WTC11 (cell line): ENCODE measurements around the gene CPEB1. TPM values are rescaled to one million over a fixed set of nuclear protein-coding genes. Genes with fewer than 3 reads are reported as not detected.

Experiments
- ATAC-seq: fragments of 200-7000 bp; cut with Tn5 transposase; 2 replicates; pipeline ENCODE4 v1.10.0; 2021; ENCODE audit warnings: mild to moderate bottlenecking, moderate library complexity
- CTCF ChIA-PET: fragments of 300-600 bp; sonication (Branson Sonifier 250); formaldehyde crosslinking; loops from one replicate; lab custom pipeline; 2021; ENCODE audit warnings: antibody characterized with exemption; lab: Charles Lee
- POLR2A ChIA-PET: fragments of 350-600 bp; sonication (Branson Sonifier 250); formaldehyde crosslinking; loops from one replicate; lab custom pipeline; 2021; ENCODE audit warnings: antibody characterized with exemption; lab: Charles Lee
- DNase-seq: peaks from one replicate; pipeline ENCODE4 v3.0.0; 2021; ENCODE audit warnings: low spot score
- H3K27ac Mint-ChIP-seq: 2 replicates; pipeline ENCODE4 v1.8.0; 2021; ENCODE audit warnings: mixed read lengths
- H3K27me3 Mint-ChIP-seq: 2 replicates; pipeline ENCODE4 v1.8.0; 2021; ENCODE audit warnings: low read depth, mild to moderate bottlenecking, moderate library complexity, mixed read lengths
- H3K36me3 Mint-ChIP-seq: 2 replicates; pipeline ENCODE4 v1.8.0; 2021; ENCODE audit warnings: mixed read lengths
- H3K4me1 Mint-ChIP-seq: 2 replicates; pipeline ENCODE4 v1.8.0; 2022; ENCODE audit warnings: mixed read lengths
- H3K4me3 Mint-ChIP-seq: 2 replicates; pipeline ENCODE4 v1.8.0; 2021; ENCODE audit warnings: mild to moderate bottlenecking, moderate library complexity, mixed read lengths
- H3K9me3 Mint-ChIP-seq: 2 replicates; pipeline ENCODE4 v1.8.0; 2021; ENCODE audit warnings: mixed read lengths
- ESRRA ChIP-seq: sonication (generic); formaldehyde crosslinking; IDR thresholded peaks from 2 replicates; pipeline ENCODE4 v1.8.1; 2022; ENCODE audit warnings: mild to moderate bottlenecking, missing genetic modification reagents, borderline replicate concordance
- FOXJ3 ChIP-seq: sonication (generic); formaldehyde crosslinking; IDR thresholded peaks from 2 replicates; pipeline ENCODE4 v1.9.0; 2021; ENCODE audit warnings: missing genetic modification reagents, mild to moderate bottlenecking, borderline replicate concordance
- FOXK1 ChIP-seq: sonication (generic); formaldehyde crosslinking; IDR thresholded peaks from 2 replicates; pipeline ENCODE4 v1.8.0; 2022; ENCODE audit warnings: mild to moderate bottlenecking, moderate library complexity, missing genetic modification reagents
- FOXP1 ChIP-seq: sonication (generic); formaldehyde crosslinking; IDR thresholded peaks from 2 replicates; pipeline ENCODE4 v1.8.0; 2022; ENCODE audit warnings: missing genetic modification reagents, mild to moderate bottlenecking, moderate library complexity, borderline replicate concordance
- GABPB1 ChIP-seq: sonication (generic); formaldehyde crosslinking; IDR thresholded peaks from 2 replicates; pipeline ENCODE4 v1.8.1; 2023; ENCODE audit warnings: mild to moderate bottlenecking, missing genetic modification reagents
- GTF2I ChIP-seq: fragments of 250-450 bp; sonication (Bioruptor Pico); conservative IDR thresholded peaks from 2 replicates; pipeline ENCODE4 v1.4.0; 2021; ENCODE audit warnings: mild to moderate bottlenecking
- JAZF1 ChIP-seq: fragments of 250-450 bp; sonication (Bioruptor Pico); IDR thresholded peaks from 2 replicates; pipeline ENCODE4 v1.9.0; 2021; ENCODE audit warnings: moderate library complexity, mild to moderate bottlenecking, inconsistent platforms
- KAT7 ChIP-seq: sonication (generic); formaldehyde crosslinking; IDR thresholded peaks from 2 replicates; pipeline ENCODE4 v1.8.1; 2023; ENCODE audit warnings: missing genetic modification reagents, mild to moderate bottlenecking, borderline replicate concordance
- MXD4 ChIP-seq: fragments of 250-450 bp; sonication (Bioruptor Pico); IDR thresholded peaks from 2 replicates; pipeline ENCODE4 v1.8.0; 2021; ENCODE audit warnings: mild to moderate bottlenecking, moderate library complexity, borderline replicate concordance
- MYBL2 ChIP-seq: sonication (generic); formaldehyde crosslinking; IDR thresholded peaks from 2 replicates; pipeline ENCODE4 v1.8.1; 2023; ENCODE audit warnings: mild to moderate bottlenecking, moderate library complexity, missing genetic modification reagents
- NR2C2 ChIP-seq: sonication (generic); formaldehyde crosslinking; IDR thresholded peaks from 2 replicates; pipeline ENCODE4 v1.8.0; 2022; ENCODE audit warnings: mild to moderate bottlenecking, missing genetic modification reagents
- TEAD1 ChIP-seq: sonication (generic); formaldehyde crosslinking; IDR thresholded peaks from 2 replicates; pipeline ENCODE4 v1.8.0; 2022; ENCODE audit warnings: mild to moderate bottlenecking, missing genetic modification reagents
- TP53 ChIP-seq: sonication (generic); formaldehyde crosslinking; IDR thresholded peaks from 2 replicates; pipeline ENCODE4 v1.8.1; 2023; ENCODE audit warnings: mild to moderate bottlenecking, missing genetic modification reagents
- ZNF396 ChIP-seq: fragments of 250-450 bp; sonication (Bioruptor Pico); IDR thresholded peaks from 2 replicates; pipeline ENCODE4 v1.8.0; 2021; ENCODE audit warnings: mild to moderate bottlenecking, moderate library complexity, borderline replicate concordance
- total RNA-seq: library from RNA; stranded (reverse); gene quantifications from 3 replicates; pipeline ENCODE4 v1.2.3, GENCODE V29; 2021
- TF ChIP-seq, protein P1 (sequence below): fragments of 250-450 bp; sonication (Bioruptor Pico); IDR thresholded peaks from 2 replicates; pipeline ENCODE4 v1.8.0; 2021; ENCODE audit warnings: mild to moderate bottlenecking
- TF ChIP-seq, protein P2 (sequence below): sonication (generic); formaldehyde crosslinking; IDR thresholded peaks from 2 replicates; pipeline ENCODE4 v1.8.0; 2023; ENCODE audit warnings: missing genetic modification reagents
- TF ChIP-seq, protein P3 (sequence below): fragments of 250-450 bp; sonication (Bioruptor Pico); IDR thresholded peaks from 2 replicates; pipeline ENCODE4 v1.9.0; 2021; ENCODE audit warnings: moderate library complexity, mild to moderate bottlenecking, inconsistent platforms, borderline replicate concordance
- TF ChIP-seq, protein P4 (sequence below): sonication (generic); formaldehyde crosslinking; IDR thresholded peaks from 2 replicates; pipeline ENCODE4 v1.8.1; 2023; ENCODE audit warnings: mild to moderate bottlenecking, missing genetic modification reagents, moderate library complexity
- TF ChIP-seq, protein P5 (sequence below): fragments of 250-450 bp; sonication (Bioruptor Pico); IDR thresholded peaks from 2 replicates; pipeline ENCODE4 v2.1.2; 2022; ENCODE audit warnings: mild to moderate bottlenecking, moderate library complexity

CPEB1 gene
- total RNA-seq, 1 experiment from 2014 or later: 2.5 TPM

DNA sequence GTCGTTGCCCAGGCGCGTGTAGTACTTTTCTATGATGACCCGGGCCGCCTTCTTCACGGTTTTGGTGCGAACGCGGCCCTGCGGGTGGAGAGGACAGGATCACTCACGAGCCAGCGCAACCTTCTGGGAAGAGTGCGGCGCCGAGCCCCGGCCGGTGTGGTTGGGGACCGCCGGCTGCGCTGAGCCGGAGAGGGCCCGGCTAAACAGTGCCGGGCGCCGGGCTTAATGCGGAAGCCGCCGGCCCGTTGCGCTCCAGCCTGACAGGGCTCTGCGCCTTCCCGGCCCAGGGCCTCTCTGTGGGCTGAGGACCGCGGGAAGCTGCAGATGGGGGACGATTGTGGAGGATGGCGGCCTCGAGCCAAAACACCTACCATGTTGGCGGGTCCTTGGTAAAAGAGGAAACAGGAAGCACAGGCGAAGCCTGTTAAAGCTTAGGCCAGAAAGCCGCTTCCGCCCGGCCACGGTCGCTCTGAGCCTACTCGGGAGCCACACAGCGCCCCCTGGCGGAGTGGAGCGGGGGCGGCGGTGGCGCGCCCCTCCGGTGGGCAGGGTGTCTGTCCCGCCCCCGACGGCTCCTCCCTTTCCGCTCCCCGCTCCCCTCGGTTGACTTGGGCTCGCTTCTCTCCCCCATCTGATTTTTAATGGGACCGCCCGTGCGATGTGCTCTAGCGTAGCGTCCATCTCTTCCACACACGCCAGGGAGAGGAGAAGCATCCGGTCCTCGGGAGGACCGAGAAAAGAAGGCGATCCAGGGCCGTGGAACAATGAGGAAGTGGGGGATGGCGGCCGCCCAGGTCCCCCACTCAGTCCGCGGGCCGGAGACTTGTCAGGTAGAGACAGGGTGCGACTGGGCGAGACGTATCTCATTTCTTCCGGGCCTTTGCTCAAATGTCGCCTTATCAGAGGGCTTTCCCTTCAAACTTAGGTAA, 106.8 kb downstream of the CPEB1 start, which contains the start of gene RPS17 (continued):
- peak; percentile 67; the same call in 1 of the 2 replicates for TF ChIP-seq TEAD1 (CRISPR knock-in tag)
- no peak for TF ChIP-seq NR2C2 (CRISPR knock-in tag)
- no peak for TF ChIP-seq FOXJ3
- TF ChIP-seq, protein P1, sequence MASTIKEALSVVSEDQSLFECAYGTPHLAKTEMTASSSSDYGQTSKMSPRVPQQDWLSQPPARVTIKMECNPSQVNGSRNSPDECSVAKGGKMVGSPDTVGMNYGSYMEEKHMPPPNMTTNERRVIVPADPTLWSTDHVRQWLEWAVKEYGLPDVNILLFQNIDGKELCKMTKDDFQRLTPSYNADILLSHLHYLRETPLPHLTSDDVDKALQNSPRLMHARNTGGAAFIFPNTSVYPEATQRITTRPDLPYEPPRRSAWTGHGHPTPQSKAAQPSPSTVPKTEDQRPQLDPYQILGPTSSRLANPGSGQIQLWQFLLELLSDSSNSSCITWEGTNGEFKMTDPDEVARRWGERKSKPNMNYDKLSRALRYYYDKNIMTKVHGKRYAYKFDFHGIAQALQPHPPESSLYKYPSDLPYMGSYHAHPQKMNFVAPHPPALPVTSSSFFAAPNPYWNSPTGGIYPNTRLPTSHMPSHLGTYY (CRISPR knock-in tag): no peak
- peak; percentile 34; the same call in 1 of the 2 replicates for TF ChIP-seq FOXK1 (CRISPR knock-in tag)
- no peak for TF ChIP-seq ZNF396 (CRISPR knock-in tag)
- TF ChIP-seq, all 79 proteins: peak for 30

DNA sequence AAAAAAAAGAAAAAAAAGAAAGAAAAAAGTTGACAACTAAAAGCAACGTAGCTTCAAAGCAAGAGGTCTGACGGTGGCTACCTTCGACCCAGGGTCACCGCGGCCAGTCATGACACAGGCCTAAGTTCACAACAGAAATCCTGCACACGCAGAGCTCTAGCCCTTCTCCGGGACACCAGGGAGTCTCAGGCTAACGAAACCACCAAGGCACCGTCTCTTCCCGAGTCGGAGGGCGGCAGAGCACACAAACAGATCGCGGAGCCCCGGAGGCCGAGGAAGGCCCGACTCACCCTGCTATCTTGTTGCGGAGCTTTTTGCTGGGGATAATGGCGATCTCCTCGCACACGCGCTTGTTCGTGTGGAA, 107.5 kb downstream of the CPEB1 start:
- Mint-ChIP-seq H3K36me3 (peaks cover 52% of the 10 kb centered on the region), H3K4me1 (peaks cover 43% of the 10 kb centered on the region), H3K27me3 (no peaks in the 10 kb centered on the region), H3K9me3 (peaks cover under 1% of the 10 kb centered on the region; the same call in 1 of the 2 replicates), H3K4me3 (peak overlapping the region; percentile 86), H3K27ac (peak overlapping the region; percentile 98)
- TF ChIP-seq FOXJ3: no peak
- TF ChIP-seq GTF2I: no peak
- TF ChIP-seq, protein P2, sequence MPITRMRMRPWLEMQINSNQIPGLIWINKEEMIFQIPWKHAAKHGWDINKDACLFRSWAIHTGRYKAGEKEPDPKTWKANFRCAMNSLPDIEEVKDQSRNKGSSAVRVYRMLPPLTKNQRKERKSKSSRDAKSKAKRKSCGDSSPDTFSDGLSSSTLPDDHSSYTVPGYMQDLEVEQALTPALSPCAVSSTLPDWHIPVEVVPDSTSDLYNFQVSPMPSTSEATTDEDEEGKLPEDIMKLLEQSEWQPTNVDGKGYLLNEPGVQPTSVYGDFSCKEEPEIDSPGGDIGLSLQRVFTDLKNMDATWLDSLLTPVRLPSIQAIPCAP (CRISPR knock-in tag): 0 out of 2 replicates have a peak, but pooled peaks have one; percentile 3
- 0 out of 2 replicates have a peak, but pooled peaks have one; percentile 38 for TF ChIP-seq MYBL2 (CRISPR knock-in tag)
- 0 out of 2 replicates have a peak, but pooled peaks have one; percentile 9 for TF ChIP-seq KAT7 (CRISPR knock-in tag)
- DNase-seq (no peak), ATAC-seq (no peak)
- ChIA-PET POLR2A (interaction anchor here (1.1 to 1.3 kb wide), 3 partner anchors 33 to 210 kb away, joined by 3 to 7 read pairs (median 4); no protein-coding TSS in a partner anchor), CTCF (interaction anchor here (0.6 to 4.8 kb wide), 7 partner anchors 9 to 211 kb away, joined by 3 to 83 read pairs (median 4); partner anchors contain the start of gene CPEB1)

DNA sequence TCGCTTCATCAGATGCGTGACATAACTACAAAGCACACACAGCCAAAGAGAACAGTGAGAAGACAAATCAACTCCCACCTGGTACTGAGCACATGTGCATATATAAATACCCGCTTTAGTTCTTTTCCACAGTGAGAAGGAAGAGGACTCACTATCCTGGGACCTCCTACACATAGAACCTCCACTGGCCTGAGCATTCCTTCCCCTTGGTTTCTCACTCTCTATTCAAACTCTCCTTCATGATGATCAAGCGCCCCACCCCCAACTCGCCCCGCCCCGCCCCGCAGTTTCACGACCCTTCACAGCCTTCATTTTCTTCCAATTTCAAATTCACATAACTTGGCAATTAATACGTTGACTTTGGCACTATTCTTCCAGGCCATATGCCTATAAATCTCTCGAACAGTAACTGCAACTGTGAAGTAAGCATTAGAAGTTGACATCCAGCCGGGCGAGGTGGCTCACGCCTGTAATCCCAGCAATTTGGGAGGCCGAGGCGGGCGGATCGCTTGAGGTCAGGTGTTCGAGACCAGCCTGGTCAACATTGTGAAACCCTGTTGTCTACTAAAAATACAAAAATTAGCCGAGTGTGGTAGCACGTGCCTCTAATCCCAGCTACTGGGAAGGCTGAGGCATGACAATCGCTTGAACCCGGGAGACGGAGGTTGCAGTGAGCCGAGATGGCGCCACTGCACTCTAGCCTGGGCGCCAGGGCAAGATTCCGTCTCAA, 108.0 kb downstream of the CPEB1 start:
- CTCF ChIA-PET: interaction anchor here (4.8 kb wide), 1 partner anchor 8 kb away, joined by 83 read pairs; no protein-coding TSS in a partner anchor
- Mint-ChIP-seq H3K27me3 (no peaks in the 10 kb centered on the region), H3K27ac (peak overlapping the region; percentile 98), H3K4me1 (peaks cover 43% of the 10 kb centered on the region), H3K36me3 (peaks cover 57% of the 10 kb centered on the region), H3K9me3 (peaks cover 5% of the 10 kb centered on the region), H3K4me3 (peak overlapping the region; percentile 86)
- no peak for DNase-seq
- ATAC-seq: no peak
- POLR2A ChIA-PET: interaction anchor here (1.3 kb wide), 2 partner anchors 33 to 211 kb away, joined by 4 to 7 read pairs; no protein-coding TSS in a partner anchor
- TF ChIP-seq, protein P3, sequence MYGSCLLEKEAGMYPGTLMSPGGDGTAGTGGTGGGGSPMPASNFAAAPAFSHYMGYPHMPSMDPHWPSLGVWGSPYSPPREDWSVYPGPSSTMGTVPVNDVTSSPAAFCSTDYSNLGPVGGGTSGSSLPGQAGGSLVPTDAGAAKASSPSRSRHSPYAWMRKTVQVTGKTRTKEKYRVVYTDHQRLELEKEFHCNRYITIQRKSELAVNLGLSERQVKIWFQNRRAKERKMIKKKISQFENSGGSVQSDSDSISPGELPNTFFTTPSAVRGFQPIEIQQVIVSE (CRISPR knock-in tag): no peak
- TF ChIP-seq, protein P2 (CRISPR knock-in tag): no peak
- no peak for TF ChIP-seq MXD4 (CRISPR knock-in tag)
- TF ChIP-seq, protein P4, sequence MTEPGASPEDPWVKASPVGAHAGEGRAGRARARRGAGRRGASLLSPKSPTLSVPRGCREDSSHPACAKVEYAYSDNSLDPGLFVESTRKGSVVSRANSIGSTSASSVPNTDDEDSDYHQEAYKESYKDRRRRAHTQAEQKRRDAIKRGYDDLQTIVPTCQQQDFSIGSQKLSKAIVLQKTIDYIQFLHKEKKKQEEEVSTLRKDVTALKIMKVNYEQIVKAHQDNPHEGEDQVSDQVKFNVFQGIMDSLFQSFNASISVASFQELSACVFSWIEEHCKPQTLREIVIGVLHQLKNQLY (CRISPR knock-in tag): no peak
- no peak for TF ChIP-seq TP53 (CRISPR knock-in tag)
- no peak for TF ChIP-seq ESRRA (CRISPR knock-in tag)
- TF ChIP-seq GABPB1 (CRISPR knock-in tag): no peak
- TF ChIP-seq JAZF1 (CRISPR knock-in tag): no peak
- no peak for TF ChIP-seq FOXP1
- TF ChIP-seq, protein P5, sequence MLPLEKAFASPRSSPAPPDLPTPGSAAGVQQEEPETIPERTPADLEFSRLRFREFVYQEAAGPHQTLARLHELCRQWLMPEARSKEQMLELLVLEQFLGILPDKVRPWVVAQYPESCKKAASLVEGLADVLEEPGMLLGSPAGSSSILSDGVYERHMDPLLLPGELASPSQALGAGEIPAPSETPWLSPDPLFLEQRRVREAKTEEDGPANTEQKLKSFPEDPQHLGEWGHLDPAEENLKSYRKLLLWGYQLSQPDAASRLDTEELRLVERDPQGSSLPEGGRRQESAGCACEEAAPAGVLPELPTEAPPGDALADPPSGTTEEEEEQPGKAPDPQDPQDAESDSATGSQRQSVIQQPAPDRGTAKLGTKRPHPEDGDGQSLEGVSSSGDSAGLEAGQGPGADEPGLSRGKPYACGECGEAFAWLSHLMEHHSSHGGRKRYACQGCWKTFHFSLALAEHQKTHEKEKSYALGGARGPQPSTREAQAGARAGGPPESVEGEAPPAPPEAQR (CRISPR knock-in tag): no peak
